DND-41 (cell line): ENCODE measurements around the gene STOML2.

Experiments
- CTCF ChIP-seq: IDR thresholded peaks from 2 replicates; pipeline ENCODE4 v1.5.1; 2012; ENCODE audit warnings: borderline replicate concordance, low read length, moderate library complexity, mild to moderate bottlenecking; ENCODE audit not compliant: poor library complexity, severe bottlenecking; ENCODE audit errors: extremely low read depth
- EZH2 ChIP-seq: IDR thresholded peaks from 3 replicates; pipeline ENCODE4 v1.6.1; 2012; ENCODE audit warnings: borderline replicate concordance, low read depth, mild to moderate bottlenecking, moderate library complexity, low read length, inconsistent platforms; ENCODE audit not compliant: severe bottlenecking

- TF ChIP-seq CTCF (no peak), EZH2 (no peak)
These were observed 23.9 kb downstream of the STOML2 start for GRCh38 chr9:35079041-35079425.
